ENCODE data around the gene DNM3.

The DNM3 gene

DNA sequence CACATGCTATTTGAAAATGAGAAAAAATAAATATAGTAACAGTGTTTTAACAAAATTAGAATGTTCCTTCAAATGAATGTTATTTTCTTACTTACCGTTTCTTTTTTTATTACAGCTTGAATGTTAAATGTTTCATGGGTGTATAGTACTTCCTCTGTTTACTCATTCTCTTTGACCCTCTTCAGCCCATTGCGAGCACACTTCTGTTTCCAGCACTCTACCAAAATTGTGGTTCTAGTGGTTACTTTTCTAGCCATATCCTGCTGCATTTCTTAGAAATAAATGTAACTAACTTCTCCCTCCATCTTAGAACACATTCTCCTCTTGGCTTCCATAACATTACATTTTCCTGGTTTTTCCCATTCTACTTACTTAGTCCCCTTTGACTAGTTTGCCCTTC, 389.2 kb downstream of the DNM3 start:
- Histone ChIP-seq H3K9me3 (ENCODE audit: severe bottlenecking) (no peaks in the 10 kb centered on the region), H3K27me3 (ENCODE audit: insufficient read depth, poor library complexity, severe bottlenecking) (no peaks in the 10 kb centered on the region), H3K27ac (ENCODE audit: poor library complexity, severe bottlenecking) (no peak overlapping the region), H3K36me3 (ENCODE audit: low read depth) (no peaks in the 10 kb centered on the region), H3K4me3 (ENCODE audit: severe bottlenecking) (no peak overlapping the region), H3K4me1 (ENCODE audit: insufficient read depth, poor library complexity, severe bottlenecking) (no peaks in the 10 kb centered on the region)
- TF ChIP-seq CTCF (IDR thresholded peaks at IDR 0.05; ENCODE audit: poor library complexity, severe bottlenecking), result no peak
- ATAC-seq (ENCODE audit: low read depth), result no peak
- DNase-seq (ENCODE audit: low spot score), result no peak

GRCh38 chr1:172236958-172237357, 395.7 kb downstream of the DNM3 start:
- no peak overlapping the region for H3K27ac ChIP-seq (ENCODE audit: poor library complexity, severe bottlenecking)
- no peaks in the 10 kb centered on the region for H3K4me1 ChIP-seq (ENCODE audit: insufficient read depth, poor library complexity, severe bottlenecking)
- no peaks in the 10 kb centered on the region for H3K27me3 ChIP-seq (ENCODE audit: insufficient read depth, poor library complexity, severe bottlenecking)
- ATAC-seq (ENCODE audit: low read depth) (no peak), DNase-seq (ENCODE audit: low spot score) (no peak)
- no peak for TF ChIP-seq CTCF (IDR thresholded peaks at IDR 0.05; ENCODE audit: poor library complexity, severe bottlenecking)
- H3K9me3 ChIP-seq (ENCODE audit: severe bottlenecking), result no peaks in the 10 kb centered on the region
- no peak overlapping the region for H3K4me3 ChIP-seq (ENCODE audit: severe bottlenecking)
- H3K36me3 ChIP-seq (ENCODE audit: low read depth), result no peaks in the 10 kb centered on the region

DNA sequence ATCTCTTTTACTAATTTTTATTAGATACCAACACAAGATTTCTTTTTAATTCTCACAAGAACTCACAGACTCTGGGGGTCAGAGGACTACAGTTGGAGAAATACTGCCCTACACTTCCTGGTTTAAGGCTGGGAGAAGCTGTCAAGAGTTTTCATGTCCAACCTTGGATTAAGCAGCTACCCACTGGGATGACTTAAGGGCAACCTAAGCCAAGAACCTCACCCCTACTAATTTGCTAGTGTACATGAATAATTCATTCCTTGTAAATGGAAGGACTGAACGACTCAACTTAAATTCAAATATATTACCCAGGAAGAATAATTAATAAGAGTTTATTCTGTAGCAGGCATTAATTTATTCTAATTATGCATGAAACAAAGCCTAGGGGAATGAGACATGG, 396.9 kb downstream of the DNM3 start:
- Histone ChIP-seq H3K27ac (ENCODE audit: poor library complexity, severe bottlenecking) (no peak overlapping the region), H3K9me3 (ENCODE audit: severe bottlenecking) (no peaks in the 10 kb centered on the region), H3K36me3 (ENCODE audit: low read depth) (no peaks in the 10 kb centered on the region), H3K4me3 (ENCODE audit: severe bottlenecking) (no peak overlapping the region), H3K27me3 (ENCODE audit: insufficient read depth, poor library complexity, severe bottlenecking) (no peaks in the 10 kb centered on the region), H3K4me1 (ENCODE audit: insufficient read depth, poor library complexity, severe bottlenecking) (no peaks in the 10 kb centered on the region)
- no peak for TF ChIP-seq CTCF (IDR thresholded peaks at IDR 0.05; ENCODE audit: poor library complexity, severe bottlenecking)
- DNase-seq (ENCODE audit: low spot score) (no peak), ATAC-seq (ENCODE audit: low read depth) (no peak)

DNA sequence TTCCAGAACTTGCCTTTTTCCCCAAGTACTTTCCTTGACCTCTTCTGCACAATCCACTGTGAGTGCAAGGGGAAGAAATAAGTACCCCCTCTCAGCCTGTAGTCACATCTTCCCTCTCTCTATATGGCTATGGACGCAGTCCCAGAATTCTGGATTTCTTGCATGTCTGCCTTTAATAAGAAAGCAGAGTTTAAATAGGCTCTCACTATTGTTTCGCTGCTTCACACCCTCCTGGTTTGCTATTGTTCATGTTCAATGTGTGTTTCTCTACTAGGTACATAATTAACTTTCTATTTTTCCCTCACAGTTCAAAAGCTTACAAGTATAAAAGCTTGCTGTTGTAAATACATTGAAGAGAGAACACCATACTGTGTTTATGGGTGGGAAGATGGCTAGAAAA, 397.7 kb downstream of the DNM3 start:
- Histone ChIP-seq H3K27me3 (ENCODE audit: insufficient read depth, poor library complexity, severe bottlenecking) (no peaks in the 10 kb centered on the region), H3K27ac (ENCODE audit: poor library complexity, severe bottlenecking) (no peak overlapping the region), H3K4me1 (ENCODE audit: insufficient read depth, poor library complexity, severe bottlenecking) (no peaks in the 10 kb centered on the region), H3K9me3 (ENCODE audit: severe bottlenecking) (no peaks in the 10 kb centered on the region), H3K36me3 (ENCODE audit: low read depth) (no peaks in the 10 kb centered on the region), H3K4me3 (ENCODE audit: severe bottlenecking) (no peak overlapping the region)
- no peak for TF ChIP-seq CTCF (IDR thresholded peaks at IDR 0.05; ENCODE audit: poor library complexity, severe bottlenecking)
- DNase-seq (ENCODE audit: low spot score) (no peak), ATAC-seq (ENCODE audit: low read depth) (no peak)

DNA sequence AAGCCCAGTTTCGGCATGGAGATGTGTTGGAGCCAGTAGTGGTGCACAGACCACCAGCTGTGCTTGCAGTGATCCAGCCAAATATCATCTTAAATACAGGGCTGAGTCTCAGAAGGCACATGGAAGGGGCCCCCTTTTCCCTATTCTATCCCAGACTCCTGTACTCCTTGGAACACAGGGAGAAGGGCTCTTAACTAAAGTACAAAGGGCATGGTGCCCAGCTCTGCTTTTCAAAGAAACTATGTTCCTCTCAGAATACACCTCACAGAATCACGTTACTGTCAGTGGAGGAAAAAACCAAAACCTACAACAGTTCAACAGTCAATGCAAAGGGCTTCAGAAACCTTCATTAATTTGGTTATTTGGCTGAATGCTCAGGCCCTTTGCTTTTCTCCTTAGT, 398.6 kb downstream of the DNM3 start:
- Histone ChIP-seq H3K9me3 (ENCODE audit: severe bottlenecking) (no peaks in the 10 kb centered on the region), H3K27ac (ENCODE audit: poor library complexity, severe bottlenecking) (no peak overlapping the region), H3K4me3 (ENCODE audit: severe bottlenecking) (no peak overlapping the region), H3K36me3 (ENCODE audit: low read depth) (no peaks in the 10 kb centered on the region), H3K27me3 (ENCODE audit: insufficient read depth, poor library complexity, severe bottlenecking) (no peaks in the 10 kb centered on the region), H3K4me1 (ENCODE audit: insufficient read depth, poor library complexity, severe bottlenecking) (no peaks in the 10 kb centered on the region)
- no peak for ATAC-seq (ENCODE audit: low read depth)
- DNase-seq (ENCODE audit: low spot score), result no peak
- no peak for TF ChIP-seq CTCF (IDR thresholded peaks at IDR 0.05; ENCODE audit: poor library complexity, severe bottlenecking)
